Panc1 (cell line): ENCODE data around the gene SLC49A3. TPM values are rescaled to one million over a fixed set of nuclear protein-coding genes. Genes with fewer than 3 reads are reported as not detected.

Source experiments
- ATAC-seq: fragments of 200-7000 bp; cut with Tn5 transposase; 2 replicates; pipeline ENCODE4 v1.9.1; 2020; ENCODE audit warnings: mild to moderate bottlenecking, moderate library complexity
- BruUV-seq: library from RNA; stranded (reverse); fragments of 400-500 nt; replicated peaks from 2 replicates; lab custom pipeline; 2021; lab: Mats Ljungman, UMichigan
- CTCF ChIA-PET: fragments of 300-600 bp; sonication (Branson Sonifier 250); formaldehyde crosslinking; loops from one replicate; lab custom pipeline; 2022; ENCODE audit warnings: antibody characterized with exemption; lab: Charles Lee
- POLR2A ChIA-PET: fragments of 300-600 bp; sonication (Branson Sonifier 250); formaldehyde crosslinking; loops from one replicate; lab custom pipeline; 2022; ENCODE audit warnings: antibody characterized with exemption; lab: Charles Lee
- DNase-seq: peaks from one replicate; pipeline ENCODE4 v3.0.0-alpha.2; 2010; ENCODE audit warnings: low read depth, low spot score
- H3K27ac ChIP-seq: 2 replicates; pipeline ENCODE4 v1.5.1; 2011; ENCODE audit warnings: mild to moderate bottlenecking, low read length, inconsistent platforms
- H3K27me3 ChIP-seq: fragments of 200-500 bp; sonication (Bioruptor generic); 2 replicates; pipeline ENCODE4 v1.6.0; 2014; ENCODE audit warnings: low read length, inconsistent platforms; ENCODE audit not compliant: control insufficient read depth, insufficient read depth
- H3K36me3 ChIP-seq: fragments of 200-500 bp; sonication (Bioruptor generic); 2 replicates; pipeline ENCODE4 v1.5.1; 2014; ENCODE audit warnings: inconsistent platforms, mild to moderate bottlenecking, low read length, moderate library complexity; ENCODE audit not compliant: control insufficient read depth, insufficient read depth
- H3K4me1 ChIP-seq: 2 replicates; pipeline ENCODE4 v1.5.1; 2011; ENCODE audit warnings: inconsistent platforms, mild to moderate bottlenecking, low read length, moderate library complexity; ENCODE audit not compliant: control insufficient read depth, insufficient read depth
- H3K4me3 ChIP-seq, 2 experiments: 2 replicates each; pipeline ENCODE4 v1.5.1; 2011 to 2012; ENCODE audit warnings: low read depth in 2 of 2, low read length in 2 of 2, mild to moderate bottlenecking in 2 of 2, inconsistent platforms in 1 of 2, moderate library complexity in 1 of 2
- H3K9me3 ChIP-seq: fragments of 200-500 bp; sonication (Bioruptor generic); 2 replicates; pipeline ENCODE4 v1.5.1; 2014; ENCODE audit warnings: low read depth, mild to moderate bottlenecking, inconsistent platforms, low read length, moderate library complexity; ENCODE audit not compliant: control insufficient read depth, insufficient read depth
- CTCF ChIP-seq: fragments of 450-650 bp; IDR thresholded peaks from 2 replicates; pipeline ENCODE4 v1.5.1; 2017; ENCODE audit warnings: mild to moderate bottlenecking
- POLR2AphosphoS5 ChIP-seq: IDR thresholded peaks from 2 replicates; pipeline ENCODE4 v1.6.1; 2012; ENCODE audit warnings: mild to moderate bottlenecking, low read depth, low read length, moderate library complexity
- REST ChIP-seq, 2 experiments: IDR thresholded peaks; 2 replicates each; pipeline ENCODE4 v1.6.1; 2011 to 2012; ENCODE audit warnings: low read depth in 2 of 2, control low read depth in 1 of 2, low read length in 1 of 2, mild to moderate bottlenecking in 1 of 2, moderate library complexity in 1 of 2; ENCODE audit not compliant: insufficient read depth in 1 of 2
- SIN3A ChIP-seq: IDR thresholded peaks from 2 replicates; pipeline ENCODE4 v1.6.1; 2012; ENCODE audit warnings: low read depth, mild to moderate bottlenecking, low read length, moderate library complexity, borderline replicate concordance; ENCODE audit not compliant: insufficient read depth
- TCF7L2 ChIP-seq: IDR thresholded peaks from 2 replicates; pipeline ENCODE4 v1.6.1; 2011; ENCODE audit warnings: mild to moderate bottlenecking, low read depth, low read length, inconsistent platforms
- in situ Hi-C: cut with HindIII; loops from 2 replicates; pipeline ENCODE4 v1.10.0; 2016; ENCODE audit warnings: low sequenced_read_pairs, low pct_unique_long_range_greater_than_20kb
- intact Hi-C: fragments of 100-400 bp; cut with micrococcal nuclease; formaldehyde crosslinking; loops from one replicate; pipeline ENCODE4 v1.10.0; 2022; ENCODE audit not compliant: unreplicated experiment
- total RNA-seq: library from RNA; stranded (reverse); gene quantifications from one replicate; pipeline ENCODE4 v1.2.1, GENCODE V29; 2021; ENCODE audit not compliant: unreplicated experiment

Gene SLC49A3
- total RNA-seq, 1 experiment from 2014 or later: 0.62 TPM

- H3K36me3 ChIP-seq: peaks cover 3% of the 10 kb centered on the region; the same call in 1 of the 2 replicates
- BruUV-seq: no TSS peak
- H3K27me3 ChIP-seq: no peaks in the 10 kb centered on the region
- TF ChIP-seq TCF7L2 (no peak), SIN3A (no peak), REST (IDR thresholded peaks at IDR 0.05; ENCODE audit: insufficient read depth in 1 of 2, low read depth in 2 of 2, low read length in 1 of 2) (no peak), POLR2AphosphoS5 (no peak), CTCF (no peak)
- intact Hi-C loops (no loop called here), in situ Hi-C loops (no loop called here)
- DNase-seq (no peak), ATAC-seq (no peak)
- no peak overlapping the region for H3K27ac ChIP-seq
- ChIA-PET POLR2A (no interaction called here), CTCF (interaction anchor here (0.8 kb wide), 1 partner anchor 15 kb away, joined by 3 read pairs; no protein-coding TSS in a partner anchor)
- peaks cover 15% of the 10 kb centered on the region for H3K4me1 ChIP-seq
- H3K4me3 ChIP-seq: no peak overlapping the region
- no peaks in the 10 kb centered on the region for H3K9me3 ChIP-seq
These were observed 9.9 kb downstream of the SLC49A3 start for GRCh38 chr4:679104-679481.

DNA sequence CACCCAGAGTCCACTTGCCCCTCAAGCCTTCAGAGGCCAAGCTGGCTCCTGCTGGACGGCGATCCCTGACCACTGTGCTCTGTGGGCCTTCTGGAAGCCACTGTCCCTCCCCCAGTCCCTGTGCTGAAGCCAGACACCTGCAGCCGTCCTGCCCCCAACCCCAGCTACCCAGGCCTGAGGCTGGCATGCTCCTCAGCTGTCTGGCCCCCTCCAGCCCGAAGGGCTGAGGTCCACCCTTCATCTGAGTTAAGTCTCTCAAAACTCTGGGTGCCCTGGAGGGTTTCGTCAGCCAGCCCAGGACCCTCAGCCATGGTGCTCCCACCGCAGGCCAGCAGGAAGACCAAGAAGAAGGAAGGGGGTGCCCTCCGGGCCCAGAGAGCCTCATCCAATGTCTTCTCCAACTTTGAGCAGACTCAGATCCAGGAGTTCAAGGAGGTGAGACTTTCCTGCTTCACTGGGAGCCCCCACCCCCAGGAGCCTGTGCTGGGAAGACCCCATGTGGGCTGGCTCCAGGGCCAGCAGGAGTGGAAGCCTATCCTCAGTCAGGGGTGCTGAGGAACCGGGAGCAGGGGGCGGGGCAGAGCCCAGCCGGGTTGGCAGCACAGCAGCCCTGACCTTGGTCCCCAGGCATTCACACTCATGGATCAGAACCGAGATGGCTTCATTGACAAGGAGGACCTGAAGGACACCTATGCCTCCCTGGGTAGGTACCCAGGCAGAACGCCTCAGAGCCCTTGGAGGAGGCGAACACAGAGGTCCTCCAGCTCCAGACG lies 10.4 kb downstream of the SLC49A3 start:
- Histone ChIP-seq H3K27ac (no peak overlapping the region), H3K4me1 (peaks cover 9% of the 10 kb centered on the region), H3K36me3 (peaks cover 6% of the 10 kb centered on the region; the same call in 1 of the 2 replicates), H3K27me3 (no peaks in the 10 kb centered on the region), H3K9me3 (no peaks in the 10 kb centered on the region), H3K4me3 (no peak overlapping the region)
- ChIA-PET CTCF (interaction anchor here (0.8 kb wide), 1 partner anchor 14 kb away, joined by 3 read pairs; no protein-coding TSS in a partner anchor), POLR2A (no interaction called here)
- TF ChIP-seq CTCF: no peak
- no peak for TF ChIP-seq SIN3A
- TF ChIP-seq TCF7L2: no peak
- no peak for TF ChIP-seq POLR2AphosphoS5
- no peak for TF ChIP-seq REST (IDR thresholded peaks at IDR 0.05; ENCODE audit: insufficient read depth in 1 of 2, low read depth in 2 of 2, low read length in 1 of 2)
- intact Hi-C loops (no loop called here), in situ Hi-C loops (no loop called here)
- DNase-seq: no peak
- BruUV-seq: no TSS peak
- no peak for ATAC-seq
